IMR-90 (cell line): ENCODE measurements around the gene ZNF280B.
"Not testable (repeated sequence)": the region's sequence is repeated elsewhere in the genome, so short reads cannot be mapped to it uniquely, and the experiment has no call there.

ENCODE experiments used
- BHLHE40 ChIP-seq: fragments of 150-350 bp; IDR thresholded peaks from 2 replicates; pipeline ENCODE4 v1.6.1; 2016; ENCODE audit warnings: mild to moderate bottlenecking, low read depth, low read length
- CEBPB ChIP-seq: IDR thresholded peaks from 2 replicates; pipeline ENCODE4 v1.6.1; 2012; ENCODE audit warnings: low read depth, low read length, improper control_type of control experiment
- CHD1 ChIP-seq: IDR thresholded peaks from 2 replicates; pipeline ENCODE4 v1.6.1; 2012; ENCODE audit warnings: low read depth, low read length, improper control_type of control experiment
- MAZ ChIP-seq: IDR thresholded peaks from 2 replicates; pipeline ENCODE4 v1.6.1; 2012; ENCODE audit warnings: low read depth, mild to moderate bottlenecking, low read length, improper control_type of control experiment, moderate library complexity, borderline replicate concordance
- MXI1 ChIP-seq: IDR thresholded peaks from 2 replicates; pipeline ENCODE4 v1.6.1; 2012; ENCODE audit warnings: low read depth, mild to moderate bottlenecking, low read length, moderate library complexity, borderline replicate concordance
- POLR2A ChIP-seq: IDR thresholded peaks from 2 replicates; pipeline ENCODE4 v1.6.1; 2012; ENCODE audit warnings: mild to moderate bottlenecking, low read depth, low read length
- RAD21 ChIP-seq: IDR thresholded peaks from 2 replicates; pipeline ENCODE4 v1.6.1; 2012; ENCODE audit warnings: low read length, improper control_type of control experiment
- RCOR1 ChIP-seq: IDR thresholded peaks from 2 replicates; pipeline ENCODE4 v1.6.1; 2012; ENCODE audit warnings: mild to moderate bottlenecking, low read length, improper control_type of control experiment; ENCODE audit not compliant: insufficient replicate concordance
- SMC3 ChIP-seq: fragments of 150-350 bp; IDR thresholded peaks from 2 replicates; pipeline ENCODE4 v1.6.1; 2016; ENCODE audit warnings: low read depth, mild to moderate bottlenecking, antibody characterized with exemption, low read length, moderate library complexity
- TF ChIP-seq, protein P1 (sequence below): conservative IDR thresholded peaks from 2 replicates; pipeline ENCODE4 v1.5.1; 2012; ENCODE audit warnings: mild to moderate bottlenecking, low read depth, low read length, improper control_type of control experiment
- TF ChIP-seq, protein P2 (sequence below): fragments of 150-350 bp; IDR thresholded peaks from 2 replicates; pipeline ENCODE4 v1.6.1; 2016; ENCODE audit warnings: low read depth, mild to moderate bottlenecking, low read length, moderate library complexity, borderline replicate concordance
- TF ChIP-seq, protein P3 (sequence below): fragments of 150-350 bp; IDR thresholded peaks from 2 replicates; pipeline ENCODE4 v1.6.1; 2017; ENCODE audit warnings: mild to moderate bottlenecking, antibody characterized with exemption, low read length, low read depth

DNA sequence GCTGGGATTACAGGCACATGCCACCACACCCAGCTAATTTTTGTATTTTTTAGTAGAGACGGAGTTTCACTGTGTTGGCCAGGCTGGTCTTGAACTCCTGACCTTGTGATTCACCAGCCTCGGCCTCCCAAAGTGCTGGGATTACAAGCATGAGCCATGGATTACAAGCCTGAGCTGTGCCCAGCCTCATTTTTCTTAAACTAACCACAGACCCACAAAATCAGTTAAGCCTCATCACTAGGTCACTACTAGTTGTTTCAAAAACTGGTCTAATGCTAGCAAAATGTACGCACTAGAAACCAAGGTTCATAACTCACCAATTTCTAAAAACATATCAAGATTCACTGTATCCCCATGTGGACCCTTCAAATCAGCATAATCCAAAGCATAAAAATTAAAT lies 17.0 kb downstream of the ZNF280B start:
- TF ChIP-seq, protein P1, sequence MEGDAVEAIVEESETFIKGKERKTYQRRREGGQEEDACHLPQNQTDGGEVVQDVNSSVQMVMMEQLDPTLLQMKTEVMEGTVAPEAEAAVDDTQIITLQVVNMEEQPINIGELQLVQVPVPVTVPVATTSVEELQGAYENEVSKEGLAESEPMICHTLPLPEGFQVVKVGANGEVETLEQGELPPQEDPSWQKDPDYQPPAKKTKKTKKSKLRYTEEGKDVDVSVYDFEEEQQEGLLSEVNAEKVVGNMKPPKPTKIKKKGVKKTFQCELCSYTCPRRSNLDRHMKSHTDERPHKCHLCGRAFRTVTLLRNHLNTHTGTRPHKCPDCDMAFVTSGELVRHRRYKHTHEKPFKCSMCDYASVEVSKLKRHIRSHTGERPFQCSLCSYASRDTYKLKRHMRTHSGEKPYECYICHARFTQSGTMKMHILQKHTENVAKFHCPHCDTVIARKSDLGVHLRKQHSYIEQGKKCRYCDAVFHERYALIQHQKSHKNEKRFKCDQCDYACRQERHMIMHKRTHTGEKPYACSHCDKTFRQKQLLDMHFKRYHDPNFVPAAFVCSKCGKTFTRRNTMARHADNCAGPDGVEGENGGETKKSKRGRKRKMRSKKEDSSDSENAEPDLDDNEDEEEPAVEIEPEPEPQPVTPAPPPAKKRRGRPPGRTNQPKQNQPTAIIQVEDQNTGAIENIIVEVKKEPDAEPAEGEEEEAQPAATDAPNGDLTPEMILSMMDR, result not testable (repeated sequence)
- not testable (repeated sequence) for TF ChIP-seq POLR2A, RAD21, SMC3, MAZ, CHD1, BHLHE40, RCOR1, MXI1, CEBPB
- TF ChIP-seq, protein P2, sequence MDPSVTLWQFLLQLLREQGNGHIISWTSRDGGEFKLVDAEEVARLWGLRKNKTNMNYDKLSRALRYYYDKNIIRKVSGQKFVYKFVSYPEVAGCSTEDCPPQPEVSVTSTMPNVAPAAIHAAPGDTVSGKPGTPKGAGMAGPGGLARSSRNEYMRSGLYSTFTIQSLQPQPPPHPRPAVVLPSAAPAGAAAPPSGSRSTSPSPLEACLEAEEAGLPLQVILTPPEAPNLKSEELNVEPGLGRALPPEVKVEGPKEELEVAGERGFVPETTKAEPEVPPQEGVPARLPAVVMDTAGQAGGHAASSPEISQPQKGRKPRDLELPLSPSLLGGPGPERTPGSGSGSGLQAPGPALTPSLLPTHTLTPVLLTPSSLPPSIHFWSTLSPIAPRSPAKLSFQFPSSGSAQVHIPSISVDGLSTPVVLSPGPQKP, result not testable (repeated sequence)
- TF ChIP-seq, protein P3, sequence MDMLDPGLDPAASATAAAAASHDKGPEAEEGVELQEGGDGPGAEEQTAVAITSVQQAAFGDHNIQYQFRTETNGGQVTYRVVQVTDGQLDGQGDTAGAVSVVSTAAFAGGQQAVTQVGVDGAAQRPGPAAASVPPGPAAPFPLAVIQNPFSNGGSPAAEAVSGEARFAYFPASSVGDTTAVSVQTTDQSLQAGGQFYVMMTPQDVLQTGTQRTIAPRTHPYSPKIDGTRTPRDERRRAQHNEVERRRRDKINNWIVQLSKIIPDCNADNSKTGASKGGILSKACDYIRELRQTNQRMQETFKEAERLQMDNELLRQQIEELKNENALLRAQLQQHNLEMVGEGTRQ, result not testable (repeated sequence)
